Gastroesophageal sphincter (tissue), 4 donors: Measurements from ENCODE around the gene GOLGA6L26. TPM values are rescaled to one million over a fixed set of nuclear protein-coding genes. Genes with fewer than 3 reads are reported as not detected.
"Not testable (repeated sequence)": the region's sequence is repeated elsewhere in the genome, so short reads cannot be mapped to it uniquely, and the experiment has no call there.

Experiments
- ATAC-seq: fragments of 150-250 bp; one replicate; pipeline ENCODE4 v1.9.1; 2016; ENCODE audit warnings: mild to moderate bottlenecking, moderate library complexity
- H3K27ac ChIP-seq, 4 donors: fragments of 200-600 bp; sonication (generic) in 3 of 4; 1 replicate in 3 of 4; 2 replicates in 1 of 4; pipeline ENCODE4 v1.5.1; 2016 to 2019
- H3K27me3 ChIP-seq: fragments of 200-600 bp; sonication (generic); one replicate; pipeline ENCODE4 v1.5.1; 2019
- H3K36me3 ChIP-seq, 2 donors: fragments of 200-600 bp; sonication (generic); one replicate each; pipeline ENCODE4 v1.5.1; 2019; ENCODE audit warnings: control low read depth in 1 of 2
- H3K4me1 ChIP-seq, 3 donors: fragments of 200-600 bp; sonication (generic); 1 replicate in 2 of 3; 2 replicates in 1 of 3; pipeline ENCODE4 v1.5.1; 2016 to 2019; ENCODE audit warnings: control low read depth in 2 of 3
- H3K4me3 ChIP-seq, 2 donors: fragments of 200-600 bp; sonication (generic); one replicate each; pipeline ENCODE4 v1.5.1; 2019; ENCODE audit warnings: mild to moderate bottlenecking in 1 of 2, moderate library complexity in 1 of 2
- H3K9me3 ChIP-seq, 3 donors: fragments of 200-600 bp; sonication (generic); one replicate each; pipeline ENCODE4 v1.5.1; 2017 to 2019; ENCODE audit warnings: control low read depth in 2 of 3
- POLR2A ChIP-seq, 2 donors: fragments of 450-650 bp; IDR thresholded peaks; one replicate each; pipeline ENCODE4 v1.6.1; 2017; ENCODE audit warnings: antibody characterized with exemption in 2 of 2, mild to moderate bottlenecking in 2 of 2, moderate library complexity in 1 of 2
- WGBS, 2 donors: methylation state at CpG; one replicate each; pipeline ENCODE4 v1.1.5; 2018; ENCODE audit warnings: low coverage in 1 of 2; 5-methylcytosine and 5-hydroxymethylcytosine counted together
- small RNA-seq, 4 donors: library from RNA; depleted of rRNA; stranded (forward); fragments of <200 nt; gene quantifications; one replicate each; pipeline ENCODE3, GENCODE V24; 2016
- total RNA-seq, 4 donors: library from RNA; depleted of rRNA; stranded (reverse); fragments of >200 nt; gene quantifications; one replicate each; pipeline ENCODE4 v1.1.0, GENCODE V29; 2016

Gene GOLGA6L26
- total RNA-seq, 4 donors from 2014 or later: 0.27 TPM; not detected in 3

DNA sequence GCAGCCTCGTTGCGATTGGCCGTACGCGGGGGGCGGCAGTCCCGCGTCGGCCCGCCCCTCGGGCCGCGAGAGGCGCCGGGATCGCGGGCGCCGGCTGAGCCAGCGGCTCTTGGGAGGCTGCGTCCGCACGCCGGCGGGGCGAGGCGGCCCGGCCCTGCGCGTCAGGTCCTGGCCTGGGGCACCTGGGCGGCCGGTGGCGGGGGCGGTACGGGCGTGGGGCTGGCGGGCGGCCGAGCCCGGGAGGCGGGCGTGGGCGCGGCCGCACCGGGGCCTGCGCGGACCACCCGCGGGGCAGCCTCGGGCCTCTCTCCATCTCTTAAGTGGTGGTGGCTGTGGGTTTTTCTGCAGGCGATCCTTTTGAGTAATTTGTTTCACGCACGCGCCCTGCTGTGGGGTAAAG, 30.3 kb downstream of the GOLGA6L26 start:
- not testable (repeated sequence) for ATAC-seq, H3K9me3 ChIP-seq, H3K27me3 ChIP-seq
- H3K4me1 ChIP-seq: peaks cover 0 to 24% (median 3%) of the 10 kb centered on the region in 3 donors
- peaks cover 0 to 28% of the 10 kb centered on the region in 2 donors for H3K36me3 ChIP-seq
- peak overlapping the region; percentile 53 to 89 for H3K4me3 ChIP-seq
- WGBS, 2 donors: no CpG with 5 or more reads among the region's 55 CpGs
- H3K27ac ChIP-seq: peak overlapping the region; percentile 67 to 86 (median 76)
- TF ChIP-seq POLR2A (IDR thresholded peaks at IDR 0.05): peak; percentile 12 to 29

DNA sequence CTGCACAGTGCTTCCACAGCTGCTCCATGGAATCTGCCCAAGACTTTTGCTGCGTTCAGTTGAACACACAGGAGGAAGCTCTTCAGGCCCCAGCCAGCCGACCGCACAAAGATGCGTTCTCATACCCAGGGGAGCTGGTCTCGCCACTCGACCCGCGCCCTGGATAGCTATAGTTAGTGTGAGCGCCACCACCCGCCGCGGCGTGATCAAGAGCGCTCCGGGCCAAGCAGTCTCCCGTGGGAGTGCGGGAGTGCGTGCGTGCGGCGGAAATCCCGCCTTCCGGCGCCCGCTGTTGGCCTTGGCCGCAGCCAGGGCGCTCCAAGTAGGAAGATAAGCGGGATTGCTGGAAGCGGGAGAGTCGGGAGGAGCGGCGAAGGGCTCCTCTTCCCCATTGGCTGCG, 30.8 kb downstream of the GOLGA6L26 start:
- H3K27me3 ChIP-seq, ATAC-seq, H3K9me3 ChIP-seq: not testable (repeated sequence)
- peak overlapping the region; percentile 30 to 53 for H3K4me3 ChIP-seq
- WGBS, 2 donors: no CpG with 5 or more reads among the region's 33 CpGs
- peaks cover 0 to 24% of the 10 kb centered on the region in 2 donors for H3K36me3 ChIP-seq
- H3K4me1 ChIP-seq: peaks cover 0 to 24% (median 3%) of the 10 kb centered on the region in 3 donors
- H3K27ac ChIP-seq: peak overlapping the region in 1 of 4 donors; percentile 47

Small RNAs within 50 kb of the gene (small RNA-seq; reads per million reads assigned to genes)
- 0 reads per million in 4 donors for gene RN7SL536P

Other genes with a start within 250 kb of the GOLGA6L26 start
- not detected for gene GOLGA6L1, start 197.4 kb downstream of the GOLGA6L26 start, total RNA-seq
- gene GOLGA8S, start 20.6 kb upstream of the GOLGA6L26 start, total RNA-seq: under 1 TPM in 3 of 4 donors, not detected in 1; 0.15 to 0.40 (median 0.16) TPM
- gene GOLGA6L2, start 113.0 kb upstream of the GOLGA6L26 start, total RNA-seq: under 1 TPM in 1 of 4 donors, not detected in 3; 0.19 TPM
- under 1 TPM in 2 of 4 donors, not detected in 2; 0.39 to 0.93 TPM for gene MKRN3, start 231.5 kb upstream of the GOLGA6L26 start, total RNA-seq